GM19468 (cell line): ENCODE results near the gene NUDT3.

Experiments
- ATAC-seq: cut with Tn5 transposase; IDR thresholded peaks from one replicate; pipeline ENCODE4 v1.9.1; 2021; ENCODE audit warnings: mild to moderate bottlenecking, moderate library complexity, moderate number of reproducible peaks; ENCODE audit not compliant: unreplicated experiment; ENCODE audit errors: extremely low read depth

The NUDT3 gene

GRCh38 chr6:34300332-34300751, 92.1 kb downstream of the NUDT3 start:
- no peak for ATAC-seq

GRCh38 chr6:34298941-34299340, 93.5 kb downstream of the NUDT3 start:
- ATAC-seq = no peak

GRCh38 chr6:34295721-34296120, 96.7 kb downstream of the NUDT3 start:
- ATAC-seq = peak; percentile 64

- ATAC-seq = no peak
Measured at GRCh38 chr6:34292954-34293353, 99.5 kb downstream of the NUDT3 start.

GRCh38 chr6:34289137-34289536, 103.3 kb downstream of the NUDT3 start:
- no peak for ATAC-seq

GRCh38 chr6:34288581-34288980, 103.9 kb downstream of the NUDT3 start:
- ATAC-seq = no peak

GRCh38 chr6:34285448-34286164, 106.9 kb downstream of the NUDT3 start:
- no peak for ATAC-seq

- ATAC-seq = no peak
Measured at GRCh38 chr6:34284563-34285447, 107.7 kb downstream of the NUDT3 start.

- no peak for ATAC-seq
Measured at GRCh38 chr6:34281702-34282334, 110.7 kb downstream of the NUDT3 start.

- no peak for ATAC-seq
Measured at GRCh38 chr6:34280216-34280615, 112.3 kb downstream of the NUDT3 start.

GRCh38 chr6:34278833-34279232, 113.6 kb downstream of the NUDT3 start:
- ATAC-seq = no peak

GRCh38 chr6:34277763-34278112, 114.7 kb downstream of the NUDT3 start:
- no peak for ATAC-seq

- no peak for ATAC-seq
Measured at GRCh38 chr6:34276881-34277762, 115.3 kb downstream of the NUDT3 start.

- ATAC-seq = no peak
Measured at GRCh38 chr6:34276191-34276590, 116.3 kb downstream of the NUDT3 start.

- ATAC-seq = no peak
Measured at GRCh38 chr6:34275128-34275804, 117.2 kb downstream of the NUDT3 start.

- no peak for ATAC-seq
Measured at GRCh38 chr6:34274129-34274528, 118.3 kb downstream of the NUDT3 start.

GRCh38 chr6:34273242-34273805, 119.1 kb downstream of the NUDT3 start:
- no peak for ATAC-seq

GRCh38 chr6:34272013-34272926, 120.2 kb downstream of the NUDT3 start:
- no peak for ATAC-seq
